ENCODE measurements around the gene LDAH. TPM values are rescaled to one million over a fixed set of nuclear protein-coding genes. Genes with fewer than 3 reads are reported as not detected.
"Not testable (repeated sequence)": the region's sequence is repeated elsewhere in the genome, so short reads cannot be mapped to it uniquely, and the experiment has no call there.

Gene LDAH
- total RNA-seq, 2 donors from 2014 or later, result 19.5 to 21.5 TPM

- ATAC-seq (peak; percentile 45), DNase-seq (no peak)
- intact Hi-C loops (cut with DNase I, micrococcal nuclease), result no loop called here
These were observed 94.7 kb downstream of the LDAH start for GRCh38 chr2:20728114-20728758.

DNA sequence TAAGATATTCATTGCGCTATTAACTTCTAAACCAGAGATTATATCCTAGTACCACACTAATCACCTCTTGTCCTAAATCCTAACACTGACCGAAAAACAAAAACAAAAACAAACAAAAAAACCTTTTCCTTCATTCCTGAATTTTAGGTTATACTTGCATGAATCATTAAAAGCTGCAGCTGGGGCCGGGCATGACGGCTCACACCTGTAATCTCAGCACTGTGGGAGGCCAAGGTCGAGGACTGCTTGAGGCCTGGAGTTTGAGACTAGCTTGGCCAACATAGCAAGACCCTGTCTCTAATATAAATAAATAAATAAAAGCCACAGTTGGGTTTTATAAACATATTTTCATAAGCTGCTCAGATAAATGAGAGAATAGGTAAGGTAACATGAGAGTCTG is 96.0 kb downstream of the LDAH start:
- no peak for DNase-seq
- intact Hi-C loops (cut with DNase I, micrococcal nuclease), result no loop called here
- ATAC-seq, result no peak

GRCh38 chr2:20725782-20726181 is 97.1 kb downstream of the LDAH start:
- no peak for ATAC-seq
- no peak for DNase-seq
- intact Hi-C loops (cut with DNase I, micrococcal nuclease), result no loop called here

- DNase-seq (no peak), ATAC-seq (no peak)
- intact Hi-C loops (cut with DNase I, micrococcal nuclease), result no loop called here
These were observed 98.3 kb downstream of the LDAH start for GRCh38 chr2:20724500-20725053.

DNA sequence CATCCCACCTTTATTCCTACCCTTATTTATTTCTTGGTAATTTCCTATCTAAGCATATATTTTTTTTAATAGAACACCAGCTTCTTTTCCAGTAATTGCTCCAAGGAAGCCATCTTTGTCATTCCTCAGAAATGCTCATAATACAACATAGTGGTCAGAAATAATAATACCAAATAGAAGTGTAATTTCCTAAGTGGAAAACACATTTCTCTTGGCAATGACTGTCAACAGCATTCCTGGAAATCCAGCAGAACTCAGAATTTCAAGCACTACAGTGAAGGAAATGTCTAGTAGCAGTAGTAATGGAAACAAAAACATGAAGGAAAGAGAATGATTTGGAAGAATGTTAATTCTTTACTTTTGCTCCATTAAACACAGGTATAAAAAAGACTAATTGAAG is 99.4 kb downstream of the LDAH start:
- ATAC-seq (no peak), DNase-seq (no peak)
- intact Hi-C loops (cut with DNase I, micrococcal nuclease), result no loop called here

DNA sequence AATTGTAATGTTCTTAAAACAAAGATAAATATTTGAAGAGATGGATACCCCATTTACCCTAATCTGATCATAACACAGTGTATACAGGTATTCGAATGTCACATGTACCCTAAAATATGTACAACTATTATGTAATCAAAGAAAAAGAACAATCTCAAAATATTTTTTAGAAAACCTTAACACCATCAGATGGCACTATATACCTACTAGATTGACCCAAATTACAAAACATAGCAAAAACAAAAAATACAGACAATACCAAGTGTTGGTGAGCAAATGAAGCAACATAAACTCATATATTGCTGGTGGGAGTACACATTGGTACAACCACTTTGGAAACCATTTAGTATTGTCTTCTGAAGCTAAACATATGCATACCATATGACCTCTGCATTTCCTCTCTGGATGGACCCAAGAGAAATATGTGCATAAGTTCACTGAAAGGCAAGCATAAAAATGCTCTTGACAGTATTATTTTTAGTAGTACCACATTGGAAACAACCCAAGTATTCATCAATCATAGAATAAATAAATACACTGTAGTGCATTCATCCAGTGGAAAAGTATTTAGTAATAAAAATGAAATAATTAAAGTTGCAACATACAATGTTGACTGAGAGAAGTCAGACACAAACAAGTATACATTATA is 100.2 kb downstream of the LDAH start:
- intact Hi-C loops (cut with DNase I, micrococcal nuclease), result no loop called here
- ATAC-seq (no peak), DNase-seq (no peak)

- ATAC-seq (no peak), DNase-seq (no peak)
- intact Hi-C loops (cut with DNase I, micrococcal nuclease), result no loop called here
These were observed 105.3 kb downstream of the LDAH start for GRCh38 chr2:20717641-20718040.

DNA sequence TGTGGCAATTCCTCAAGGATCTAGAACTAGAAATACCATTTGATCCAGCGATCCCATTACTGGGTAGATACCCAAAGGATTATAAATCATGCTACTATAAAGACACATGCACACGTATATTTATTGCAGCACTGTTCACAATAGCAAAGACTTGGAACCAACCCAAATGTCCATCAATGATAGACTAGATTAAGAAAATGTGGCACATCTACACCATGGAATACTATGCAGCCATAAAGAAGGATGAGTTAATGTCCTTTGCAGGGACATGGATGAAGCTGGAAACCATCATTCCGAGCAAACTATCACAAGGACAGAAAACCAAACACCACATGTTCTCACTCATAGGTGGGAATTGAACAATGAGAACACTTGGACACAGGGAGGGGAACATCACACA is 106.7 kb downstream of the LDAH start:
- ATAC-seq; intact Hi-C loops (cut with DNase I, micrococcal nuclease); DNase-seq: not testable (repeated sequence)

GRCh38 chr2:20714412-20714811 is 108.5 kb downstream of the LDAH start:
- DNase-seq; ATAC-seq; intact Hi-C loops (cut with DNase I, micrococcal nuclease): not testable (repeated sequence)

DNA sequence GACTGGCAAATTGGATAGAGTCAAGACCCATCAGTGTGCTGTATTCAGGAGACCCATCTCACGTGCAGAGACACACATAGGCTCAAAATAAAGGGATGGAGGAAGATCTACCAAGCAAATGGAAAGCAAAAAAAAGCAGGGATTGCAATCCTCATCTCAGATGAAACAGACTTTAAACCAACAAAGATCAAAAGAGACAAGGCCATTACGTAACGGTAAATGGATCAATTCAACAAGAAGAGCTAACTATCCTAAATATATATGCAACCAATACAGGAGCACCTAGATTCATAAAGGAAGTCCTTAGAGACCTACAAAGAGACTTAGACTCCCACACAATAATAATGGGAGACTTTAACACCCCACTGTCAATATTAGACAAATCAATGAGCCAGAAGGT is 109.3 kb downstream of the LDAH start:
- intact Hi-C loops (cut with DNase I, micrococcal nuclease); DNase-seq; ATAC-seq: not testable (repeated sequence)

DNA sequence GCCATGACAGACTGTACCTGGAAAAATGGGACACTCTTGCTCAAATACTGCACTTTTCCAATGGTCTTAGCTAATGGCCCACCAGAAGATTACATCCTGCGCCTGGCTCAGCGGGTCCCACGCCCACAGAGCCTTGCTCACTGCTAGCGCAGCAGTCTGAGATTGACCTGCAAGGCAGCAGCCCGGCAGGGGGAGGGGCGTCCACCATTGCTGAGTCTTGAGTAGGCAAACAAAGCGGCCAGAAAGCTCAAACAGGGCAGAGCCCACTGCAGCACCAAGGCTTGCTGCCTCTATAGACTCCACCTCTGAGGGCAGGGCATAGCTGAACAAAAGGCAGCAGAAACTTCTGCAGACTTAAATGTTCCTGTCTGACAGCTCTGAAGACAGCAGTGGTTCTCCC is 111.3 kb downstream of the LDAH start:
- DNase-seq; intact Hi-C loops (cut with DNase I, micrococcal nuclease); ATAC-seq: not testable (repeated sequence)

DNA sequence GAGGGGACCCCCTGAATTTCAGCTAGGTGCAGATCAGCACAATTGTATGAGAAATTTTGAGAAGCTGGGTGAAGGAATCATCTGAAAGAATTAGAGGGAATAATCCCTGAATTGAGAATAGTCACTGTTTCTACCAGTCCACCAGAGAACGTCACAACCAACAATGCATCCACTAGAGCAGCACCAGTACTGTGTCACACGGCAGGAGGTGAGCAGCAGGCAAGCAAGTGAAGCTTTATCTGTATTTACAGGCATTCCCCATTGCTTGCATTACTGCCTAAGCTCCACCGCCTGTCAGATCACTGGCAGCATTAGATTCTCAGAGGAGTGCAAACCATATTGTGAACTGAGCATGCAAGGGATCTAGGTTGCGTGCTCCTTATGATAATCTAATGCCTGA is 115.3 kb downstream of the LDAH start:
- DNase-seq, result no peak
- intact Hi-C loops (cut with DNase I, micrococcal nuclease), result no loop called here
- no peak for ATAC-seq

- ATAC-seq, result peak; percentile 72
- no peak for DNase-seq
- intact Hi-C loops (cut with DNase I, micrococcal nuclease), result no loop called here
These were observed 116.1 kb downstream of the LDAH start for GRCh38 chr2:20706786-20707185.

- DNase-seq, result no peak
- no peak for ATAC-seq
- intact Hi-C loops (cut with DNase I, micrococcal nuclease), result no loop called here
These were observed 116.7 kb downstream of the LDAH start for GRCh38 chr2:20706217-20706616.

GRCh38 chr2:20704886-20705285 is 118.0 kb downstream of the LDAH start:
- no peak for DNase-seq
- ATAC-seq, result no peak
- intact Hi-C loops (cut with DNase I, micrococcal nuclease), result no loop called here

GRCh38 chr2:20702563-20702962 is 120.3 kb downstream of the LDAH start:
- intact Hi-C loops (cut with DNase I, micrococcal nuclease), result no loop called here
- DNase-seq, result no peak
- ATAC-seq, result no peak

DNA sequence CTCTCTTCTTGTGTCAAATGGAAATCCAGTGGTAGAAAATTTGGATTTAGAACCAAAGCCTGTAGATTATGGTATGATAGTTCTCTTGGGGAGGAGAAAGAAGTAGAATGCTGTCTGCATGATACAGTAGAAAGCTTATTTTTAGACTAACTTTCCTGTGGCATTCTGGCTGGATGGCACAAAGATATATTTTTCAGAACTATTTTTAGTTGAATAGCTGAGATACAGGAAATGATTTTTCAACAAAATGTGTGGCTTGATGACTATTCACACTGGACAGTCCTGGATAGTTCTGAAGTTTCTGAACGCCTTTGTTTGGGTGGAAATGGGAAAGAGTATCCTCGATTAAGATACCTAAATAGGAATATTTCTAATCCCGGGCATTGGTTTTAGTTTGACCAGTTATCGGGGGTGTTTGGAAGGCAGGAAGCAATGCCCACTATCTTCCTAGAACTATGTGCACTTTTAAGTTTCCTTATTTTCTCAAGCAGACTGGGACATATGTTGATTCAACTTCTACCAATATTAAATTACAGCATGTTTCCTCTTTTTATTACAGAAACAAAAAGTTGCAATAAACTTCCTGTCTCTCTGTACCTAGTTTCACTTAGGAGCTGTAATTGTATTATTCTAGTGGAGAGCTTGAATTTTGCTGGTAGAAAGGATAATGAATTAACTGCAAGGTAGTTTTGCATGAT is 123.8 kb downstream of the LDAH start:
- DNase-seq (no peak), ATAC-seq (no peak)
- intact Hi-C loops (cut with DNase I, micrococcal nuclease), result no loop called here

DNA sequence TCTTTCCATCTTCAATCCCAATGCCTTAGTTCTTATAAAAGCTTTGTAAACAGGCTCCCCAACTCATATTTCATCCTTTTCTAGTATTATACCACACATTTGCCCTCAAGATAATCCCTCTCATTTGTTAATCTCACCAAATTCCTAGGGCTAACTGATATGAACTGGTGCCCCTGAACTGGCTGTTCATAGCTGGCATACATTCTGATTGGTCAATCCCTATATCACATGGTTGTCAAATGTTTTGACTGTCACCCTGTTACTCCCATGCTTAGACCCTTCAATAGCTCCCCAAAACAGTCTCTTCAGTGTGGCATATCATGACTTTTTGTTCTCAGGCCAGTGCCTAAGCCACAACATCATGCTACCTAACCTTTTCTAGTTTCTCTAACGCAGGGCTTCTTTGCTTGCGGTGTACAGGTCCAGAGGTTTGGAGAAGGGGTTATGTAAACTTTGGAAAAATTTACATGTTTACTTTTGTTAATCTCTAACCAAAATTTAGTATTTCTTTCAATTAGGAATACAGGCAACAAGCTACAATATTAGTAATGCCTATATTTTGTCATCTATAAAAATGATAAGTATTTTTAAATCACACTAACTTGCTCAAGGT is 125.5 kb downstream of the LDAH start:
- intact Hi-C loops (cut with DNase I, micrococcal nuclease), result no loop called here
- no peak for ATAC-seq

DNA sequence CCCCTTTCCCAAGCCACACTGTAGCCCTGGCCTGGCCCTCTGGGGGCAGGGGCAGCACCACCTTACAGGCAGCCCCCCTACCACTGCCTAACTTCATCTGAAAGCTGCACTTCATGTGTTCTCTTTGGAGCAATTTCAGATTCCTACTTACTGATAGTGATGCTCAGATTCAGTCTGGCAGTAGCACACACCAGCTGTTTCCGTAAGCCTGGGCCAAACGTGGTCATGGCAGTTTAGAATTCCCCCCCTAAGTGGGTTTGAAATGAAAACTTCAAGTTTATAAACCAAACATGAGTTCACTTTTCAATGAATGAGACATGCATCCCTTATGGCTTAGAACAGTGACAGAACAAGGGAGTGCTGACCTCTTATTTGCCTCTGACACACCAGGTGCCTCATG is 126.5 kb downstream of the LDAH start:
- ATAC-seq, result no peak
- DNase-seq, result no peak
- intact Hi-C loops (cut with DNase I, micrococcal nuclease), result no loop called here

More for the DNA sequence above, 125.5 kb downstream of the LDAH start:
- DNase-seq, result no peak

DNA sequence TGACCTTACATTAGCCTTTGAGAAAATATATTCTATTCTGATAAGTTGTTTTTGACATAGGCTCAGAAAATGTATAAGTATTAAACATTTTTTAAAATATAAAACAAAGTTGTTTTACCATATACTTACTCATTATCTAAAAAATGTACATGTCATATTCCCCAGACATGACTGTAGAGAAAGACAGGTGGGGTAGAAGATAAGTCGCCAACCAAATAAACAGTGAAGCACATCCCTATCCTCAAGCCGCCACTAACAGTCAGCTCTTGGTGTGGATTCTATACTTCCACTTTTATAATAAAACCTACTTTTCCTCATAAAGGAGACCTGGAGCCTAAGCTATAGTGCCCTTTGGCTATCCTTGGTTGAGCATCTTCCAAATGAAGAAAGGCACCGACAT is 129.6 kb downstream of the LDAH start:
- ATAC-seq, result no peak
- intact Hi-C loops (cut with DNase I, micrococcal nuclease), result no loop called here
- DNase-seq, result no peak
